ENCODE results near the gene LY86.
"Not testable (repeated sequence)": the region's sequence is repeated elsewhere in the genome, so short reads cannot be mapped to it uniquely, and the experiment has no call there.

The LY86 gene

GRCh38 chr6:6596529-6597328, 8.2 kb downstream of the LY86 start:
- DNase-seq: no peak

DNA sequence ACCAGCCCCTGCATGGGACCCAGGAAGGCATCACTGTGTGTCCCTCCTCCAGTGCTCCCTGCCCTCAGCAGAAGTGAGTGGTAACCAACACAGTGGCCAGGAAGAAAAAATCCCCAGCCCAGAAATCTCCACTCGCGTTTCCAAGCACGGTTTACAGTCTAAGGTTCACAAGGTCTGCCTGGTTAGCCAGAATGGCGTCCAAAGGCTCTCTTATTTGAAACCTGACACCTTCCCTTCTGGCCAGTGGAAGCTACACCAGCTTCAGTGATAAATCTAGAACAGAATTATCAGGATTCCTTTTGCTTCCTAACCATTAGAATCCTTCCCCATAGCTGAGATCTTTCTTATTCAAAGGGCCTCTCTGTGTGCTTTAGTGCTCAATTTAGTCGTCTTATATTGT, 9.2 kb downstream of the LY86 start:
- no peak for DNase-seq

DNA sequence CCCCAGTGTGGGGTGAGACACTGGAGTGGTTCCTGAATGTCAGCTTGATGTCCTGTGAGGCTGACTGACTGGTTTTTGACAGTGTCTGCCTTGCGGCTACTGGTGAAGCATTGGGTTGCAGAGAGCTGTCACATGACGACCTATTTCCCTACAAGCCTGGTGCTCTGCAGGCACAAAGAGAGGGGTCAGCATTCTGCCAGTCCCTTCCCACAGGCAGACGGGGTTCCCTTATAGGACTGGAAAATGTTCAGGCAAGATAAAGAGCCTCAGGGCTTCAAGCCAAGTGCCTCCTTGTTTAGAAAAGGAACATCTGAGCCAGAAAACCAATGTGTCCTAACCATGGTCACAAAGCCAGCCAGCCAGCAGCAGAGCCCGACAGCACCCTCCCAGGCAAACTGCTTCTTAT, 11.0 kb downstream of the LY86 start:
- no peak for DNase-seq

GRCh38 chr6:6600875-6601274, 12.4 kb downstream of the LY86 start:
- no peak for DNase-seq

DNA sequence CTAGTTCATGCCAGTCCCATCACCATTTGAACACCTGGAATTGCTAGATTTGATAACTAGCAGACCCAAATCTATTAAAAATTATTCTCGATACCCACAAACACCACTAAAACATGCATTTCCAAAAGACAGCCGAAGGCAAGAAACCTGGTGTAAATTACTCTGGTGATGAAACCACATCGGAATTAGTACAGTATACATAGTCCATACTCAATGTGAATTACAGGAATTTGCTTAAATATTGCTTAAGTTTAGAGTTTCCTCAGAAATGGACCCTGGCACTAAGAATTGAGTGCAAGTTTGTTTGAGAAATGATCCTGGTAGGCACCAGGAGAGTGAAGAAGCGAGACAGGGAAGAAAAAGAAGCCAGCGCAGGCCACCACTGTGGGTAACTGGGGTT, 13.7 kb downstream of the LY86 start:
- DNase-seq: no peak

DNA sequence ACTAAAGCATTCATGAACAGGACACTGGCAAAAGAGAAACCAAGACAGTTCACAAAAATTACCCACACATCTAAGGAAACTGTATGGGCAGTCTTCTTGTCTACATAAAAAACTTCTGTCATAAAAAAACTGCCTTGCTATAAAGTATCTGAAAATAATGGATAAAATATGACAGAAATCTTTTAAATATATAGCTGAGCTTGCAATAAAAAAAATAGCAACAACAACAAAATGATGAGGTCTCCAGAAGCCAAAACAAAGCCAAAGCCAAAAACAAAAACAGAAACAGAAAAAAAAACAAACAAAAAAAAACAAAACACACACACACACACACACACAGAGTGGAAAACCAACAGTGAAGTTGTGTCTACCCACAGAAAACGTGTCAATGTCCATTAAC, 14.8 kb downstream of the LY86 start:
- no peak for DNase-seq

DNA sequence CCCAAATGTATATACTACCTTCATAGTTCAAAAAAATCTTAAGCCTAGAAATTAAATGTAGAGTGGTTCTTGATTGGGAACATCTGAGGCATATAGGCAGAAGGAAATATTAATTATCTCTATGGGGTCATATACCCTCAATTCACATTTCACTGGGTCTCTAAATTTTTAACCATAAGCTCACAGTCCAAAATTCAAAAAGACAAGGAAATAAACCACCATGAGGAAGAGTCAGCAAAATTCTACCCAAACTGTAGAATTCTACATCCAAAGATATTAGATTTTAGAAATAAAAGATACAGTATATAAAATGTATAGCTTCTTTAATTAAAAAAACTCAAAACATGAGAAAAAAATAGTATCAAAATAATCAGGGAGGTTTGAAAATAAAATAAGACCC, 15.5 kb downstream of the LY86 start:
- DNase-seq: no peak

DNA sequence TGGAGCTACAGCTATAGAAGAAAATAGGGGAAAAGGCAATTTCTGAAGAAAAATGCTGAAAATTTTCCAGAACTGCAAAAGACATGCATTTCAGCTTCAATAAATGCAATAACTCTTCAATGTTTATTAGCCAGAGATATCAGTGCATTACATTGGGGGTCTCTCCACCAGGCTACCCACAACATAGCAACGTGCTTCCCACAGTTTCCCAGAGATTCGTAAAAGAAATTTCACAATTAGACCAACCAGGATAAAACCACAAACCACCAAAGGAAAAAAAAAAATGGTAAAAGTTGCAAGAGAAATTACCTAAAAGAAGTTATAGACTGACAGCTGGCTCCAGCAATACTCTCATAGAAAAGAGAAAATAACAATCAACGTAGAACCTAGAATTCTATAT, 16.0 kb downstream of the LY86 start:
- DNase-seq: no peak

DNA sequence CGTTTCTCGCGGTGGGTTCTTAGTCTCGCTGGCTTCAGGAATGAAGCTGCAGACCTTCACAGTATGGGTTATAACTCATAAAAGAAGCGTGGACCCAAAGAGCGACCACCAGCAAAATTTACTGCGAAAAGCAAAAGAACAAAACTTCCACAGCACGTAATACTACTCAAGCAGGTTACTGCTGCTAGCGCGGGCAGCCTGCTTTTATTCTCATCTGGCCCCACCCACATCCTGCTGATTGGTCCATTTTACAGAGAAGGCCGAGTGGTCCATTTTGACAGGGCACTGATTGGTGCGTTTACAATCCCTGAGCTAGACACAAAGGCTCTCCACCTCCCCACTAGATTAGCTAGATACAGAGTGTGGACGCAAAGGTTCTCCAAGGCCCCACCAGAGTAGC, 17.4 kb downstream of the LY86 start:
- DNase-seq: no peak

DNA sequence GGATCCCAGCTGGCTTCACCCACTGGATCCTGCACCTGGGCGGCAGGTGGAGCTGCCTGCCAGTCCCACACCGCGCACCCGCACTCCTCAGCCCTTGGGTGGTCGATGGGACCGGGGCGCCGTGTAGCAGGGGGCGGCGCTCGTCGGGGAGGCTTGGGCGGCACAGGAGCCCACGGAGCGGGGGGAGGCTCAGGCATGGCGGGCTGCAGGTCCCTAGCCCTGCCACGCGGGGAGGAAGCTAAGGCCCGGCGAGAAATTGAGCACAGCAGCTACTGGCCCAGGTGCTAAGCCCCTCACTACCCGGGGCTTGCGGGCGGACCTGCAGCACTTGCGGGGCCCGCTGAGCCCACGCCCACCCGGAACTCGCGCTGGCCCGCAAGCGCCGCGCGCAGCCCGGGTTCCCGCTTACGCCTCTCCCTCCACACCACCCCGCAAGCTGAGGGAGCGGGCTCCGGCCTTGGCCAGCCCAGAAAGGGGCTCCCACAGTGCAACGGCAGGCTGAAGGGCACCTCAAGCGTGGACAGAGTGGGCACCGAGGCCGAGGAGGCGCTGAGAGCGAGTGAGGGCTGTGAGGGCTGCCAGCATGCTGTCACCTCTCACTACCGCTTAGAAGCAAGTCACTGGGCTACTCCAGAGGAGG, 18.0 kb downstream of the LY86 start:
- DNase-seq: not testable (repeated sequence)

DNA sequence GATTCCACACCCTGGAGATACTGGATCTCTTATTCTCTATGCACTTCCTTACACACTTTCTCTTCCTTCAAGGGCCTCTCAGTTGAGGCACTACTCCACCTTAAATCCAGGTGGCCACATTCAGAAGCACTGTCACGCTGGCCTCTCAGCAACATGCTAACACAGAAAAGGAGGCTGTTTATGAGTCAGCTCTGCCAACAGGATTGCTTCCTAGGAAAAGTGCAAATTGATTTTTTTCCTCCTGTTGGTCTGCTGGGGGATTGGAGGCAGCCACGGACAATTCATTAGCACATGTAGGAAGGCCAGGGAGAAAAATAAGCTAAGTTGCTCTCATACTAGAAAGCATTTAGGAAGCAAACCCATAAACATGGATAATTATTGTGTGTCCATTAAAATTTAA, 20.9 kb downstream of the LY86 start:
- DNase-seq: no peak

DNA sequence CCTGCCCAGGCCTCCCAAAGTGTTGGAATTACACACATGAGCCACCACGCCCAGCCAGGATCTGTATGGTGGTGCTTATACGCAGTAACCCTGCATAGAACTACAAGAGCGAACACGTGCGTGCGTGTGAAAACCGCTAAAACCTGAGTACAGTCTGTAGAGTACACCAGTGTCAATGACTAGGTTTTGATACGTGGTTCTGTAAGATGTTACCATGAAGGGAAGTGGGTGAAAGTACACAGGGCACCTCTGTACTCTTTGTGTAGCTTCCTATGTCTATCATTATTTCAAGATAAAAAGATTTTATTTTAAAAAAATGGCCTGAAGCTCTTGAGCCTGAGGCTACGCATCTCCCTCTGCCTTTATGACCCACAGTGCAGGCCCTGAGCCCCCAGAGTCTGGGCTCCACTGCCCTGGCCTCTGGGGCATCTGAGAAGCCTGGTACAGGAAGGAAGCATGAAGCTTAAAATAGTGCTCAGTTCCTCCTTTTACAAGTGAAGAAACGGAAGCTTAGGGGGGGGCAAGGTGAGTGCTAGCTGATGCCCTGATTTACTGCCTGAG, 21.6 kb downstream of the LY86 start:
- no peak for DNase-seq

DNA sequence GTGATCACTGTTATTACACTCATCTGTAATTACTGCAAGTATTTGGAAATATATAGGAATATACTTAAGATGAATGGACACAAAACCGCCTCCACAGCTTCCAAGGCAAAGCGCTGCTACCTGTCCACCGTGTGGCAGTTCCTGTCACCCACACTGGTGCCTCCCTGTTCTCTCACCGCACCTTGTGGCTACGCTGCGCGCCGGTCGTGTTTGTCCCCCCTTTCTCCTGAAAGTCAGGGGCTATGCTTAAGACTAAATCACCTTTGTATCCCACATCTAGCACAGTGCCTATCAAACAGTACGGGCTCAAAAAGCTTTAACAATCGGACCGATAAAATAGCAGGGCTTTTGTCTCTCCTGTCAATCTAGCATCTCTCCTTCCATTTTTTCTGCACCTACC, 23.0 kb downstream of the LY86 start:
- no peak for DNase-seq

- no peak for DNase-seq
These were observed 23.8 kb downstream of the LY86 start for GRCh38 chr6:6612308-6612707.

- DNase-seq: not testable (repeated sequence)
These were observed 24.7 kb downstream of the LY86 start for GRCh38 chr6:6613103-6613718.

DNA sequence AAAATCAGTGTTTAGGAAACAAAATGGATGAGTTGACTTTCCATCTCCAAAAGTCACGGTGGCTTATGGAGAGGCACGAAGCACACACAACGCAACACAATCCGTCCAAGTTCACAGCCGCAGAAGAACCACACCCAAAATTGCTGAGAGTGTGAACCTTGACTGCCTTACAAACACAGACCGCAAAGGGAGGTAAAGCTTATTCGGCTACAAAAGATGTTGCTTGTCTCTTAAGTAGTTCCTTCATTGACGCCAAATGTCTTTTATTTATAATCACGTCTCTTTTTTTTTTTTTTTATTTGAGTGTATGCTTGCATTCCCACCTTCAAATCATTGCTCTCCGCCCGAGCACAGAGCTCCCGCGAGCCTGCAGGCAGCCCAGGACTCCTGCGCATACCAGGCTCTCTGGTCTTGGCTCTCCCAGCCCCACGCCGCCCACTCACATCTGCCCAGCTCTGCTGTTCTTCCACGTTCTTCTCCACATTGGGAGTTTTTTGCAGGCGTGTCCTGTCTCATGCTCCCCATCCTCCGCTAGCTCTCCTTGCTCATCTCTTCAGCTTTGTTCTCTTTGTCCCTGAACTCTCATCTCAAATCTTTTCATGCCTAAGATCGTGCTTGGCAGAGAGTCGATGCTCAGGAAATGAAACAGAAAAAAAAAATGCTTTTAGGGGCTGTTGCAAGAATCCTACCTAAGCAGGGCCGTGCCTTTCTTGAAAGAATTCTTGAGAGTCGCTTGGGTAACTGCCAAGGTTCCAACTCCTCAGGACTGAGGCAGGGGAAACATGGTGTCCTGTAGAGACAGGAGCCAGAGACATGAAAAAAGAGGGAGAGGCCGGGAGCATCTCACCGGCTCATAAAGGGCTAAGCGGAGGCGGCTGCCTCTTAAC, 25.8 kb downstream of the LY86 start:
- no peak for DNase-seq

GRCh38 chr6:6614983-6615349, 26.4 kb downstream of the LY86 start:
- no peak for DNase-seq

- no peak for DNase-seq
These were observed 28.1 kb downstream of the LY86 start for GRCh38 chr6:6616656-6617055.

- no peak for DNase-seq
These were observed 30.7 kb downstream of the LY86 start for GRCh38 chr6:6619021-6619794.

DNA sequence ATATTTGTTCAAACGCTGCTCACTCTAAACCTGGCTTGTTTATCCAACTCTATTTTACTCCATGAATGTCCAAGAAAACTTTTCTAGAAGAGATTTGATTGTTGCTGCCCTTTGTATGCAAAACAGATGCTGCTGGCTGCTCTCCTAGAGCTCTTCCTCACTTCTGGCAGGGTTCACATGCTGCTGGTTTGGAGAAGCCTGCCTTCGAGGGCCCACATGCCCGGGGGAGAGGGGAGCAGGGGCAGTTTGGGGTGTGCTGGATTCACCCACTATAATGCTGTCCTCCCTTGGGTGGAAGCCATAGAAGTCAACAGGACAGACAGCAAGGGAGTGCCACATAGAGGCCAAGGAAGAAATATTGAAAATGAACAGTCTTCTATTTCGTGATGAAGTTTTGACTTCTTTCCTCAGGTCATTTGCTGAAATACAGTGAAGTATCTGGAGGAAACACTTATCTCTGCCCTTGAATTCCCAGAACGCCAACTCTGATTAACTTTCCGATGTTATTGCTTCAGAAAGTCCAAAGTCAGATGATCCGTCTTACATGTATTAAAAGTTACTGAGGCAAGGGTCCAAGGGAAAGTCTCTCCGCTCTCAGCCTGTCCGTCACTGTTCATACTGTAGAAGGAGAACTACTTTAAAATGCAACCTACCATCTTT, 32.4 kb downstream of the LY86 start:
- DNase-seq: no peak

DNA sequence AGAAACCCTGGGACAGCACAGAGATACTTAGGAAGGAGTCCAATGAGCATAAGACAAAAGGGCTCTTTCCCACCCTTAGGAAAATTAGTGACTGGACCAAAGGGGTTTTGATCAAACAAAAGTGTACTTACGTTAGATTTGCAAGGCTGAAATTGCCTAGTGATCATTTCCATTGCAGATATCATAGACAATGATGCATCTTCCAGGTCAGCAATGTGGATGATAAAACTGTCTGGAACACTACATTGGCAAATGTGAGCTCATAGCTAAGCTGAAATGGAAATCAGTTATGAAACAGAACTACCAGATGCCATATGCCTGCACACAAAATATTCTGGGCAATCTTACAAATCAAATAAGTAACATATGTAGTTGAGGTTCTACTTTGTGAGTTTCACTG, 34.0 kb downstream of the LY86 start:
- no peak for DNase-seq

DNA sequence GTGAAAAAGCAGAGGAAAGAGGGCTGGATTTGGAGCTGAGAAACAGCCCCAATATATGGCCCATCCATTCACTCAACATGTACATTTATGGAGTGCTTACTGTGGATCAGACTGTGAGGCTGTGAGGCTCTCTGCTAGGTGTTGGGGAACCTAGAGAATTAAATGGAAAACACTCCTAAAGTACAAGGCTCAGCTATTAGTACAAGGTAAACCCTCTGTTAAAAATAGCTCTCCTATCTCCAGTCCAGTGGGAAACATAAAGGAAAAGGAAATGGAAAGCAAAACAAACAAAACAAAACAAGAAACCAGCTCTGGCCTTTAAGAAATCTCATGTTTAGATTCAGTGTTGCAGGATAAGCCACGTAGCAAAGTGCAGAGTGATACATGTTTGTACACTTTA, 35.0 kb downstream of the LY86 start:
- DNase-seq: no peak
